T-cell (primary cell): ENCODE results near the gene INPP5A. TPM values are rescaled to one million over a fixed set of nuclear protein-coding genes. Genes with fewer than 3 reads are reported as not detected.

ENCODE experiments used
- ATAC-seq, 4 experiments: fragments of 200-7000 bp in 3 of 4; fragments of 150-1000 bp in 1 of 4; cut with Tn5 transposase; replicated peaks in 1 of 4; 1 replicate in 3 of 4; 2 replicates in 1 of 4; pipeline ENCODE4 v1.10.0; 2021; ENCODE audit warnings: moderate library complexity in 3 of 4, mild to moderate bottlenecking in 2 of 4, moderate number of reproducible peaks in 1 of 4
- CTCF ChIA-PET, 2 donors: fragments of 300-600 bp; sonication (Branson Sonifier 250); formaldehyde crosslinking; loops; one replicate each; lab custom pipeline; 2022; ENCODE audit warnings: antibody characterized with exemption in 2 of 2; lab: Charles Lee
- POLR2A ChIA-PET, 2 donors: fragments of 300-600 bp; sonication (Branson Sonifier 250); formaldehyde crosslinking; loops; one replicate each; lab custom pipeline; 2022; ENCODE audit warnings: antibody characterized with exemption in 2 of 2; lab: Charles Lee
- DNase-seq, 35 experiments: peaks; one replicate each; pipeline versions ENCODE4 v3.0.0 to v3.0.0-alpha.2; 2013 to 2023
- H3K27ac ChIP-seq: one replicate; pipeline ENCODE4 v1.5.1; 2013; ENCODE audit warnings: low read length
- H3K27me3 ChIP-seq, 2 experiments: replicated peaks in 1 of 2; 1 replicate in 1 of 2; 2 replicates in 1 of 2; pipeline versions ENCODE4 v1.6.1 to v1.7.0; 2013; ENCODE audit warnings: low read length in 1 of 2, mixed read lengths in 1 of 2; ENCODE audit not compliant: control insufficient read depth in 2 of 2, insufficient read depth in 2 of 2; ENCODE audit errors: extremely low read depth in 1 of 2
- H3K36me3 ChIP-seq, 2 donors: 1 replicate in 1 of 2; 2 replicates in 1 of 2; pipeline versions ENCODE4 v1.6.1 to v1.7.0; 2013; ENCODE audit warnings: low read length in 1 of 2; ENCODE audit not compliant: control insufficient read depth in 2 of 2, insufficient read depth in 1 of 2; ENCODE audit errors: extremely low read depth in 1 of 2
- H3K4me1 ChIP-seq, 2 experiments: 1 replicate in 1 of 2; 2 replicates in 1 of 2; pipeline versions ENCODE4 v1.6.1 to v1.7.0; 2013; ENCODE audit warnings: low read length in 2 of 2, mixed read lengths in 1 of 2; ENCODE audit not compliant: insufficient read depth in 2 of 2, control insufficient read depth in 1 of 2; ENCODE audit errors: extremely low read depth in 1 of 2
- H3K4me3 ChIP-seq, 2 donors: 1 replicate in 1 of 2; 2 replicates in 1 of 2; pipeline versions ENCODE4 v1.5.1 to v1.7.0; 2013; ENCODE audit warnings: mild to moderate bottlenecking in 2 of 2, low read length in 1 of 2, moderate library complexity in 1 of 2; ENCODE audit not compliant: control insufficient read depth in 1 of 2; ENCODE audit errors: extremely low read depth in 1 of 2
- H3K9me3 ChIP-seq: 2 replicates; pipeline ENCODE4 v1.7.0; 2013
- H3K27ac Mint-ChIP-seq, 2 donors: one replicate each; pipeline ENCODE4 v1.8.0; 2020 to 2021; ENCODE audit warnings: mild to moderate bottlenecking in 2 of 2, mixed read lengths in 2 of 2
- H3K27me3 Mint-ChIP-seq, 2 donors: one replicate each; pipeline ENCODE4 v1.8.0; 2021 to 2022; ENCODE audit warnings: mixed read lengths in 2 of 2
- H3K36me3 Mint-ChIP-seq: one replicate; pipeline ENCODE4 v1.8.0; 2021; ENCODE audit warnings: mixed read lengths
- H3K4me1 Mint-ChIP-seq, 3 donors: one replicate each; pipeline ENCODE4 v1.8.0; 2020 to 2022; ENCODE audit warnings: mixed read lengths in 3 of 3, mild to moderate bottlenecking in 1 of 3
- H3K4me3 Mint-ChIP-seq, 3 donors: one replicate each; pipeline ENCODE4 v1.8.0; 2020 to 2022; ENCODE audit warnings: mild to moderate bottlenecking in 3 of 3, mixed read lengths in 3 of 3, moderate library complexity in 3 of 3
- H3K9me3 Mint-ChIP-seq, 3 donors: one replicate each; pipeline ENCODE4 v1.8.0; 2020 to 2022; ENCODE audit warnings: mixed read lengths in 3 of 3
- WGBS: methylation state at CpG from one replicate; pipeline ENCODE4 v1.1.5; 2013; ENCODE audit warnings: missing lambda C conversion rate; ENCODE audit not compliant: insufficient coverage; 5-methylcytosine and 5-hydroxymethylcytosine counted together
- total RNA-seq, 35 experiments: library from RNA in 6 of 35; stranded (reverse) in 6 of 35; fragments of 120-200 nt in 1 of 35; gene quantifications; one replicate each; pipeline versions ENCODE4 v1.2.1 to v1.2.4 and lab custom pipeline; 2013 to 2026

Gene INPP5A
- total RNA-seq, 5 donors from 2014 or later (not counting 1 experiment from before 2014, with no cell fraction given), result 20.9 to 23.1 (median 22.9) TPM

DNA sequence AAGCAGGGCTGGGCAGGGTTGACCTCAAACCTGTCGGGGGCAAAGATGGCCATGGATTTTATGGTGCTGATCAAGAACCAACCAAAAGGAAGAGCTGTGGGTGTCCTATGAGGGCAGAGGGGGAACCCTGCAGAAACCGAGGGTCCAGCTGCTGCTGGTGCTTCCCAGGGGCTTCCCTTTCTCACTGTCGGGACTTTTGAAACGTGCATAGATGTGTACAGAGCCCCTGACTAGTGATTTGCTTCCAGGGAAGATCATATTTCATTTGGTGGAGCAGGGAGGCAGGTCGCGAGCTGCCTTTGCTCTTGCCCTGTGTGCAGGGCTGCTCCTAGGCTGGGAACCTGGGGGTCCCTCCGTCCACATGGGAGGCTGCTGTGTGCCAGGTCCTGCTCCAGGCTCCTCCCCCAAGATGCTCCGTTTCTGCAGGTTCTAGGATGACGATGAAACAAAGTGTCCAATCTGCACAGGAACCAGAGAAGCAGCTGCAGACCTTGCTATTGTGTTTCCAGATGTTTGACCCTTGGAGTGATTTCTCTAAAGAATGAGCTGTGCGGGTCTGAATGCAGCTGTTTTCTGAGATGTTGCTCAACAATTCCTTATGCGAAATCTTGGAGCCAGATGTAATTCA lies 9.4 kb upstream of the INPP5A start:
- H3K27me3 ChIP-seq, result peaks cover 0 to 34% of the 10 kb centered on the region in 2 experiments
- CTCF ChIA-PET, result no interaction called here
- no peak overlapping the region for H3K4me3 ChIP-seq
- H3K36me3 ChIP-seq, result no peaks in the 10 kb centered on the region
- H3K9me3 ChIP-seq, result no peaks in the 10 kb centered on the region
- Mint-ChIP-seq H3K36me3 (peaks cover 10% of the 10 kb centered on the region), H3K4me1 (no peaks in the 10 kb centered on the region), H3K4me3 (no peak overlapping the region), H3K9me3 (peaks cover 6 to 16% (median 13%) of the 10 kb centered on the region in 3 donors), H3K27me3 (peaks cover 25 to 30% of the 10 kb centered on the region in 2 donors), H3K27ac (no peak overlapping the region)
- 68% methylated on average over 10 of the region's 11 CpGs for WGBS
- DNase-seq (no peak), ATAC-seq (no peak)
- H3K4me1 ChIP-seq, result no peaks in the 10 kb centered on the region
- H3K27ac ChIP-seq, result no peak overlapping the region
- POLR2A ChIA-PET, result no interaction called here

DNA sequence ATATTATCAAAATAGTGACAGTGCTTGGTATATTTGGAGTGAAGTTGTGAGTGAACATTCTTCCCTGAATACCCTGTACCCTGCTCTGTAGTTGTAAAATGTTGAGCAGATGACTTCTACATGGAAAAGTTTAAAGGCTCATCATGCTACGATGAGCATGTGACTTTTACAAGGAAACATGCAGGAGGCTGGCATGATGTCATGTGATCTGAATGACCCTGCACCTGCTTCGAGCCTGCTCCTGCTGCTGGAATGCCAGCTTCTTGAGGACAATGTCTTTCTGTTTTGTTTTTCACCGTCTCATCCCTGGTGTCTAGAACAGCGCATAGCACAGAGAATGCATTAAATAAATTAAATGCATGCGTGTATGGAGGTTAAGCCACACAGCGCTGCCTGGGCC lies 5.4 kb upstream of the INPP5A start:
- H3K9me3 ChIP-seq, result no peaks in the 10 kb centered on the region
- DNase-seq, result no peak
- ChIA-PET POLR2A (no interaction called here), CTCF (no interaction called here)
- peaks cover 0 to 23% of the 10 kb centered on the region in 2 experiments for H3K27me3 ChIP-seq
- no peak overlapping the region for H3K4me3 ChIP-seq
- Mint-ChIP-seq H3K27me3 (peaks cover 12 to 18% of the 10 kb centered on the region in 2 donors), H3K4me3 (no peak overlapping the region), H3K9me3 (peaks cover 6 to 16% (median 13%) of the 10 kb centered on the region in 3 donors), H3K36me3 (peaks cover 10% of the 10 kb centered on the region), H3K4me1 (peaks cover 5 to 15% (median 8%) of the 10 kb centered on the region in 3 donors), H3K27ac (no peak overlapping the region)
- WGBS, result 90% methylated on average over 4 of the region's 6 CpGs
- peaks cover 3 to 13% of the 10 kb centered on the region in 2 experiments for H3K4me1 ChIP-seq
- no peaks in the 10 kb centered on the region for H3K36me3 ChIP-seq
- no peak for ATAC-seq
- H3K27ac ChIP-seq, result no peak overlapping the region

- H3K4me1 ChIP-seq, result peaks cover 3 to 13% of the 10 kb centered on the region in 2 experiments
- 85% methylated on average over 7 of the region's 14 CpGs for WGBS
- H3K4me3 ChIP-seq, result no peak overlapping the region
- CTCF ChIA-PET, result interaction anchor here in 1 of 2 donors (0.6 kb wide), 1 partner anchor 724 kb away, joined by 3 read pairs; no protein-coding TSS in a partner anchor
- no peaks in the 10 kb centered on the region for H3K9me3 ChIP-seq
- no peak for DNase-seq
- no peak for ATAC-seq
- Mint-ChIP-seq H3K27ac (no peak overlapping the region), H3K36me3 (peaks cover 10% of the 10 kb centered on the region), H3K27me3 (peaks cover 8 to 15% of the 10 kb centered on the region in 2 donors), H3K4me3 (no peak overlapping the region), H3K4me1 (peaks cover 5 to 15% (median 8%) of the 10 kb centered on the region in 3 donors), H3K9me3 (peaks cover 6 to 16% (median 13%) of the 10 kb centered on the region in 3 donors)
- peaks cover 0 to 17% of the 10 kb centered on the region in 2 experiments for H3K27me3 ChIP-seq
- POLR2A ChIA-PET, result no interaction called here
- H3K27ac ChIP-seq, result no peak overlapping the region
- no peaks in the 10 kb centered on the region for H3K36me3 ChIP-seq
Observed at GRCh38 chr10:132532749-132533560, 4.6 kb upstream of the INPP5A start.

DNA sequence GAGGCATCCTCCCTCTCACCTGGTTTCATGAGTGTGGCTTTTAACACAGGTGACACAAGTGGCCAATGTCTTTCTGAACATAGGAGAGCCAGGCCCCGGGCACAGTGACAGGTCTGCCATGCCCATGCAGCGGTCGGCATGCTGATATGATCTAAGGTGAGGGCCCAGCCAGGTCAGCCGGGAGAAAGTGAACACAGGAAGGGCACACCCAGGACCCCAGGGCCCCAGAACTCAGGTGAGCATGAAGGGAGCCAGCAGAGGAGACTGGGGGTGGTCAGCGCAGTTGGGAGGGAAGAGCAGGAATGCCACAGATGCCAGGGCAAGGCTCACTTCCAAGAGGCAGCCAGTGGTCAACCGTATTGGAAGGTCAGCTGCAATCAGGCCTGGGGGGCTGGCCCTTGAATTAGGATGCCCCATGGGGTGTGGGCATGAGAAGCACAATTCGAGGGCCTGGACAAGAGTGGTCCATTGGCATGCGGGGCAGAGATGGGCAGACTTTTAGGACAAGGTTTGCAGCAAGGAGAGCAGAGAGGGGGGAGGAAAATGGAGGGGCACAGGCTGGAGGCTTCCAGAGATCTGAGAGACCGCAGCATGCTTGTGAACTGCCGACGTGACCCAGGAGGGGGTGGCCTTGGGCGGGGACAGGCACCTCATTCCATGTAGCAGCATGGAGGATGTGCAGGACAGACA lies 3.9 kb upstream of the INPP5A start:
- Histone ChIP-seq H3K4me1 (peaks cover 10 to 20% of the 10 kb centered on the region in 2 experiments), H3K36me3 (no peaks in the 10 kb centered on the region), H3K9me3 (no peaks in the 10 kb centered on the region), H3K4me3 (no peak overlapping the region), H3K27me3 (peaks cover 0 to 13% of the 10 kb centered on the region in 2 experiments), H3K27ac (no peak overlapping the region)
- POLR2A ChIA-PET, result no interaction called here
- Mint-ChIP-seq H3K27ac (no peak overlapping the region), H3K27me3 (peaks cover 6 to 9% of the 10 kb centered on the region in 2 donors), H3K36me3 (peaks cover 10% of the 10 kb centered on the region), H3K4me1 (peaks cover 11 to 21% (median 14%) of the 10 kb centered on the region in 3 donors), H3K9me3 (peaks cover 6 to 16% (median 13%) of the 10 kb centered on the region in 3 donors), H3K4me3 (no peak overlapping the region)
- CTCF ChIA-PET, result no interaction called here
- DNase-seq, result no peak
- ATAC-seq, result no peak
- WGBS, result 89% methylated on average over 12 of the region's 12 CpGs

DNA sequence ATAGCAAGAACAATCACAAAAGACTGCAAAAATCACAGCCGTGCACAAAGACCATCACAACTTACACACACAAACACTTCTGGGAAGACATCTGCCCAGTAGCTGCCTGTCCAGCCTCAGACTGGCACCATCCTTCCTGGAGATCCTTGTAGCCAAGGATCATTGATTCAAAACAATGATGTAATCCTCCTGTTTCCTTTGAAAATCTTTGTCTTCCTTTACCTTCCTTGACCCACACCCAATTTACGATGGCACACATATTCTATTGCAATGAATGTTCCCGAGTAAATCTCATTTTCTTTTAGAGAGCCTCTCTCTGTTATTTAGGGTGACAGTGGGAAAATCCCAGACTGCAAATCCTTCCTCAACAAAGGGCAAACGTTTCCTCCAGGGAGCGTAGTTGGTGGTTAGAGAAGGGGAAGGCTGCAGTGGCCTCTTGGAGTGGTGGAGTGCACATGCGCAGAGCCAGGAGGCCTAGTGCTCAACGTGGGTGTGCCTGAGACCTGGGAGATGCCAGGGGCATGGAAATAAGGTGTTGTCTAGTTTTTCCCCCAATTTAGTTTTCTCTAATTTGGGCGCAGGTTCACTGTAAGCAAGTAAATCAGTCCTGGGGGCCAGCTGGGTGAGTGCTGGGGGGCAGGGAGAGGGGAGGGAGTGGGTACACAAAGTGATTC lies 3.1 kb upstream of the INPP5A start:
- peak overlapping the region in 1 of 2 donors; percentile 47 for H3K27ac Mint-ChIP-seq
- peaks cover 4 to 6% of the 10 kb centered on the region in 2 donors for H3K27me3 Mint-ChIP-seq

More for the DNA sequence above, 3.1 kb upstream of the INPP5A start:
- no peaks in the 10 kb centered on the region for H3K36me3 ChIP-seq
- no peak overlapping the region for H3K4me3 ChIP-seq
- DNase-seq (no peak), ATAC-seq (no peak)
- H3K27me3 ChIP-seq, result peaks cover 0 to 13% of the 10 kb centered on the region in 2 experiments
- H3K27ac ChIP-seq, result no peak overlapping the region
- CTCF ChIA-PET, result interaction anchor here in 1 of 2 donors (0.6 kb wide), 1 partner anchor 351 kb away, joined by 7 read pairs; no protein-coding TSS in a partner anchor
- POLR2A ChIA-PET, result no interaction called here
- H3K4me1 ChIP-seq, result peaks cover 17 to 28% of the 10 kb centered on the region in 2 experiments
- Mint-ChIP-seq H3K36me3 (peaks cover 10% of the 10 kb centered on the region), H3K9me3 (peaks cover 6 to 16% (median 13%) of the 10 kb centered on the region in 3 donors), H3K4me3 (peak overlapping the region in 2 of 3 donors; percentile 59 to 65), H3K4me1 (peaks cover 16 to 28% (median 19%) of the 10 kb centered on the region in 3 donors)
- 95% methylated on average over 4 of the region's 8 CpGs for WGBS
- H3K9me3 ChIP-seq, result no peaks in the 10 kb centered on the region
